DOHH2 (cell line): ENCODE measurements around the gene WBP11.

Experiments
- CTCF ChIP-seq: fragments of 200-600 bp; sonication (generic); IDR thresholded peaks from one replicate; pipeline ENCODE4 v1.5.1; 2014; ENCODE audit warnings: antibody characterized with exemption, mild to moderate bottlenecking, low read depth, low read length; ENCODE audit not compliant: poor library complexity, severe bottlenecking
- EZH2phosphoT487 ChIP-seq: fragments of 200-600 bp; sonication (generic); IDR thresholded peaks from 2 replicates; pipeline ENCODE4 v1.6.1; 2017; ENCODE audit warnings: borderline replicate concordance, mild to moderate bottlenecking, antibody characterized with exemption, low read length, moderate library complexity, mixed read lengths

- TF ChIP-seq CTCF (no peak), EZH2phosphoT487 (no peak)
These were observed 49.6 kb upstream of the WBP11 start for GRCh38 chr12:14852880-14853279.
